Fibroblast of gingiva (primary cell): ENCODE data around the gene PDCL3.
A peak's percentile ranks its signal among the peaks of the same experiment; 100 is the strongest.

Experiments used
- DNase-seq: peaks from one replicate; pipeline ENCODE4 v3.0.0-alpha.2; 2011; ENCODE audit warnings: low read depth

The PDCL3 gene

DNA sequence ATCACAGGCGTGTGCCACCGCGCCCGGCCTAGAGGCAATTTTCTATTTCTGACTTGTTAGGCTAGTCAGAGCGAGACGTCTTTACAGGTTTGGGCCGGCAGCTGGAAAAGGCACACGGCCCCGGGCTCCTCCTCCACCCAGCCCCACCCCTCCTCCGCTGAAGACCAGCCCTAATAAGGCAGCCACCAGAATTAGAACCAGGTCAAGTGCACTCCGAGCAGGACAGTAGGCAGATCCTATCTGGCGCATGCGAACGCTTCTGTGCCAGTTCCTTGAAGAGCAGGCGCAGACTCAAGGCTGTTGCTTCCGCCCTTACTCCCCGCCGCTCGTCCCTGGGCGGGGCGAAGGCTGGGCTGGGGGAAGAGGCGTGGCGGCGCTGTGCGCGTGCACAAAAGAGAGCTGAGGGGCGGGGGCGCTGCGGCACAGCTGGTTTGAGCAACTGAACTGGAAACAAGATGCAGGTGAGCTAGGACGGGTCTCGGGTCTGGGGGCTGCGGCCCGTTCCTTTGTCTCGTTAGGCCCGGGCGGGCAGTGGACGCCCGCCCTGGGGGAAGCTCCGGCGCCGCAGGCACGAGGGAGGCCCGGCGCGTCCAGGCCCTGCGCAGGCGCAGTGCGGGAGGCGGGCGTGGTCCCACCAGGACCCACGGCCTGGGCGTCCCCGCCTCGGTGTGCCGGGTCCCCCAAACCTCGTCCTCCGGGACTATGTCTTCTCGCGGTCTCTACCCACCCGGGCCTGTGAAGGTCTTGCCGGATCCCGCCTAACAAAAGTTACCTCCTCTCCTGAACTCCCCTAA lies at the start of gene PDCL3:
Gene PDCL3 (plus strand): TSS at position 381 of the 794 bp plus-strand sequence. CDS start 75 bp downstream, at position 456.
- DNase-seq = peak; percentile 99

GRCh38 chr2:100513650-100514049 lies 49.1 kb upstream of the PDCL3 start:
- DNase-seq = no peak

GRCh38 chr2:100517556-100517955 lies 45.2 kb upstream of the PDCL3 start:
- DNase-seq = no peak

DNA sequence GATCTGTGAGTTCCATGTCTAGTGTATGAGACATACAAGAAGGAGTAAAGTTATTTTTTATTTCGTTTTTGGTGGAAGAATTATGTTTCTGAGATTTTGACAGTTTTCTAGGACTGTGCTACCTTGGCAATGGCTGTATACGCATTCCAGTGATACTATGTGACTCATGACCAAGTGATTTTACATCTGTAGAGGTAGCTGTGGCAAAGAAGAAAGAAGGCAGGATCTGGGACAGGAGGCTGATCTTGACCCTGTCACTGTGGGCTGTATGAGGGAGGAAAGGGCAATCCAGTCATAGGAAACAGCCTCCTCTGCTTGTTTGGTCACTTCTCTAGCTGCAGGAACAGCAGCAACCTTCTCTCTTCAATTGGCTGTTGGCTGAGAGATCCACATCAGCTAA lies 44.0 kb upstream of the PDCL3 start:
- DNase-seq = no peak

DNA sequence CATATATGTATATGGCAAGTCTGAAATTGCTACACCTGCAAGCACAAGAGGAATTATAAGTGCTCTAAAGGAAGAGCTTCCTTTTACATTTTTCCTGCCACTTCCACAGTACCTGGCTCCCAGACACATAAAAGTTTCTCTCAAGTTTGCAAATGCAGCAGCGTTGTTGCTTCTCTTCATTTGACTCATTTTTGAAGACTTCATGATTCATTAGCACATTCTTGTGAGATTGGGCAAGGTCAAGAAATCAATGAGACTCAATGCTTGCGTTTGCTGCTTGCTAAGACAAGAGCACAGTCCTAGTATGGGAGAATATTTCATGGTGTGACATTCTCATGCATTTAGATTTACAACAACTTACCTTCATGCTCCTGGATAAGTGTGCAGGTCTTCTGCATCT lies 42.6 kb upstream of the PDCL3 start:
- DNase-seq = no peak

GRCh38 chr2:100522430-100522829 lies 40.4 kb upstream of the PDCL3 start:
- DNase-seq = no peak

- DNase-seq = no peak
These were observed 38.5 kb upstream of the PDCL3 start for GRCh38 chr2:100524331-100524730.

GRCh38 chr2:100526868-100527267 lies 35.9 kb upstream of the PDCL3 start:
- no peak for DNase-seq

GRCh38 chr2:100527440-100528015 lies 35.3 kb upstream of the PDCL3 start:
- DNase-seq = no peak

DNA sequence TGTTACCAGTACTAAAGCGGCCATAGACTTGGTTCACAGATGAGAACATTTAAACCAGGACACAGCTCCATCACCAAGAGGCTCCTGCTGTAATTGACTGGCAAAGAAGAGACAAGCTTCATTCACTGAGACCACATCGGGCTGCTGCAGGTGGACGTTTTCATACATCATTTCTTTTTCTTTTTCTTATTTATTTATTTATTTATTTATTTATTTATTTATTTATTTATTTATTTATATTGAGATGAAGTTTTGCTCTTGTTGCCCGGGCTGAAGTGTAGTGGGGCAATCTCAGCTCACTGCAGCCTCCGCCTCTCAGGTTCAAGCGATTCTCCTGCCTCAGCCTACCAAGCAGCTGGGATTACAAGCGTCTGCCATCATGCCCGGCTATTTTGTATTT lies 33.6 kb upstream of the PDCL3 start:
- DNase-seq = no peak

- no peak for DNase-seq
These were observed 32.9 kb upstream of the PDCL3 start for GRCh38 chr2:100529900-100530299.

- no peak for DNase-seq
These were observed 26.9 kb upstream of the PDCL3 start for GRCh38 chr2:100535855-100536254.

GRCh38 chr2:100537918-100538317 lies 24.9 kb upstream of the PDCL3 start:
- DNase-seq = no peak

DNA sequence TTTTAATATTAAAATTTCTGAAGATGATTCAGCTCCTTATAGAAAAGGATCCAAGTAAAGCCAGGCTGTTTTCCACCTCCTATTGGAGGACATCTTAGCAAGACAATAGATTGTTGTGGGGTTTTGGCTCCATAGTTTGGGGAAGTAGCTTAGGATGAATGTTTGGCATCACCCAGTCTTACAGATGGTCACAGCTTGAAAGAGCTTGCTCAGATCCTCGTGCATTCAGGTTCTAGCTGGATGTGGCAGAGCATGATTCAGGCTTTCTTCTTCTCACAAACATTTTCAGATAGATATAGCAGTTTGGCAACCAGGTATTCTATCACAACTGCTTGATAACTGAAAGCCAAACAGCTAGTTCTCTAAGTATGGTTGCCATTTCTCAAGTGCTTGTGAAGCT lies 23.6 kb upstream of the PDCL3 start:
- DNase-seq = no peak

GRCh38 chr2:100541404-100541803 lies 21.4 kb upstream of the PDCL3 start:
- no peak for DNase-seq

DNA sequence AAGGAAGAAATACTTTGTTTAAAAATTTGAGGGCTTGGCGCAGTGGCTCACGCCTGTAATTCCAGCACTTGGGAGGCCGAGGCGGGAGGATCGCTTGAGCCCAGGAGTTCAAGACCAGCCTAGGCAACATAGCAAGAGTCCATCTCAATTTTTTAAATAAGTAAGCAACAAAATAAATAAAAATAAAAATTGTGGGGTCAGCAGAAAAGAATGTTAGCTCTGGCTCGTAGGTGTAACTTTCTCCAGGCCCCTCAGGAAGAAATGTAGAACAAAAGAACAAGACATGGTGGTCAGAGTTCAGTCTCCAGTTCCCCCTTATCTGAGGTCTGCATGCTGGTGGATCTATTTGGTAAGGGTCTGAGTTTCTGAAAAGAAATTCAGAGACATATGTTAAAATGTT lies 20.4 kb upstream of the PDCL3 start:
- DNase-seq = no peak

GRCh38 chr2:100544911-100545596 lies 17.7 kb upstream of the PDCL3 start:
- DNase-seq = no peak

DNA sequence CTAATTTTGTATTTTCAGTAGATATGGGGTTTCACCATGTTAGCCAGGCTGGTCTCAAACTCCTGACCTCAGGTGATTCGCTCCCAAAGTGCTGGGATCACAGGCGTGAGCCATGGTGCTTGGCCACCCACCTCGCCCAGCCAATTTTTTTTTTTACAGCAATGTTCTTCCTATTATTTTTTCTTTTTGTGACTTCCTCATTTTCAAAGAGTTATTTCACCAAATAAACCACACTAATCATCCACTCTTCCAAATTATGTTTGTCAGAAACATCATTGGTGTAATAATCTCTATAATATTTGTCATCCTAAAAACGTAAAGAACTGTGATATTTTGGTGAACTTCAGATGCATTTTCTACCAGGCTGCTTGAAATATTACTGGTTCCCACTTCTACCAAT lies 16.3 kb upstream of the PDCL3 start:
- no peak for DNase-seq

- DNase-seq = no peak
These were observed 14.0 kb upstream of the PDCL3 start for GRCh38 chr2:100548771-100549170.

DNA sequence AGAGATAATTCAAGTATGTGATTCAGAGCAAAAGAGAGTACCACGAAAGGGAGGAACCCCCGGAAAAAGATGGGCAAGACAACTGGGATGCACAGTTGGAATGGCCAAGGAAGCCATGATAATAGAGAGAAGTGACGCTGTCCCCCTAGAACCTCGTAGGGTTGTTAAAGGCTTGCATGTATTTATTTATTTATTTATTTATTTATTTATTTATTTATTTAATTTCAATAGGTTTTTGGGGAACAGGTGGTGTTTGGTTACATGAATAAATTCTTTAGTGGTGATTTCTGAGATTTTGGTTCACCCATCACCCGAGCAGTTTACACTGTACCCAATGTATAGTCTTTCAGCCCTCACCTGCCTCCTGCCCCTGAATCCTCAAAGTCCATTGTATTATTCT lies 11.5 kb upstream of the PDCL3 start:
- DNase-seq = no peak

GRCh38 chr2:100554798-100555407 lies 7.9 kb upstream of the PDCL3 start:
- DNase-seq = no peak

- DNase-seq = no peak
These were observed 6.0 kb upstream of the PDCL3 start for GRCh38 chr2:100556746-100557145.
